NCI-H1092 (cell line): ENCODE data around the gene PHLPP1.

Experiments used
- DNase-seq: peaks from one replicate; lab custom pipeline; 2025; lab: John Stamatoyannopoulos, UW

Gene PHLPP1

GRCh38 chr18:62942578-62942977, 227.2 kb downstream of the PHLPP1 start:
- no peak for DNase-seq

- DNase-seq, result no peak
Observed at GRCh38 chr18:62944454-62944853, 229.1 kb downstream of the PHLPP1 start.

- no peak for DNase-seq
Observed at GRCh38 chr18:62948788-62949187, 233.4 kb downstream of the PHLPP1 start.

- no peak for DNase-seq
Observed at GRCh38 chr18:62950246-62950645, 234.9 kb downstream of the PHLPP1 start.

GRCh38 chr18:62952807-62953206, 237.5 kb downstream of the PHLPP1 start:
- no peak for DNase-seq

GRCh38 chr18:62953663-62954062, 238.3 kb downstream of the PHLPP1 start:
- no peak for DNase-seq

GRCh38 chr18:62954366-62954765, 239.0 kb downstream of the PHLPP1 start:
- DNase-seq, result no peak

- DNase-seq, result peak; percentile 42
Observed at GRCh38 chr18:62957885-62958472, 242.6 kb downstream of the PHLPP1 start.

GRCh38 chr18:62959481-62959880, 244.1 kb downstream of the PHLPP1 start:
- DNase-seq, result no peak

- peak; percentile 16 for DNase-seq
Observed at GRCh38 chr18:62963507-62963906, 248.2 kb downstream of the PHLPP1 start.

- DNase-seq, result no peak
Observed at GRCh38 chr18:62964432-62964831, 249.1 kb downstream of the PHLPP1 start.

- DNase-seq, result no peak
Observed at GRCh38 chr18:62967089-62967488, 251.7 kb downstream of the PHLPP1 start.

- DNase-seq, result no peak
Observed at GRCh38 chr18:62973689-62974088, 258.3 kb downstream of the PHLPP1 start.

GRCh38 chr18:62974388-62974787, 259.0 kb downstream of the PHLPP1 start:
- DNase-seq, result no peak

GRCh38 chr18:62974928-62975675, 259.8 kb downstream of the PHLPP1 start:
- no peak for DNase-seq

GRCh38 chr18:62975785-62976184, 260.4 kb downstream of the PHLPP1 start:
- DNase-seq, result no peak

GRCh38 chr18:62976227-62976626, 260.9 kb downstream of the PHLPP1 start:
- no peak for DNase-seq

- no peak for DNase-seq
Observed at GRCh38 chr18:62977512-62977911, 262.2 kb downstream of the PHLPP1 start.

- no peak for DNase-seq
Observed at GRCh38 chr18:62978251-62979049, 263.1 kb downstream of the PHLPP1 start.

- DNase-seq, result peak; percentile 69
Observed at GRCh38 chr18:62979176-62979575, 263.8 kb downstream of the PHLPP1 start.

- DNase-seq, result peak; percentile 6
Observed at GRCh38 chr18:62979900-62980299, 264.6 kb downstream of the PHLPP1 start.

- DNase-seq, result no peak
Observed at GRCh38 chr18:62981566-62981965, 266.2 kb downstream of the PHLPP1 start.
